GM21529 (cell line): ENCODE measurements around the gene WNT3A.
"Not testable (repeated sequence)": the region's sequence is repeated elsewhere in the genome, so short reads cannot be mapped to it uniquely, and the experiment has no call there.

Experiments
- ATAC-seq: cut with Tn5 transposase; IDR thresholded peaks from one replicate; pipeline ENCODE4 v1.9.1; 2021; ENCODE audit not compliant: unreplicated experiment

The WNT3A gene

GRCh38 chr1:228011721-228012311 is 5.0 kb downstream of the WNT3A start:
- ATAC-seq, result no peak

GRCh38 chr1:228012555-228012954 is 5.8 kb downstream of the WNT3A start:
- ATAC-seq, result no peak

GRCh38 chr1:228013131-228013934 is 6.5 kb downstream of the WNT3A start:
- no peak for ATAC-seq

- no peak for ATAC-seq
These were observed 7.4 kb downstream of the WNT3A start for GRCh38 chr1:228013935-228014930.

GRCh38 chr1:228015276-228016180 is 8.7 kb downstream of the WNT3A start:
- no peak for ATAC-seq

GRCh38 chr1:228016181-228016510 is 9.3 kb downstream of the WNT3A start:
- ATAC-seq, result no peak

GRCh38 chr1:228016653-228017355 is 10.0 kb downstream of the WNT3A start:
- no peak for ATAC-seq

GRCh38 chr1:228017356-228018124 is 10.7 kb downstream of the WNT3A start:
- no peak for ATAC-seq

GRCh38 chr1:228018125-228018398 is 11.3 kb downstream of the WNT3A start:
- ATAC-seq, result no peak

- no peak for ATAC-seq
These were observed 12.3 kb downstream of the WNT3A start for GRCh38 chr1:228018961-228019721.

- not testable (repeated sequence) for ATAC-seq
These were observed 12.9 kb downstream of the WNT3A start for GRCh38 chr1:228019722-228020083.

- no peak for ATAC-seq
These were observed 14.0 kb downstream of the WNT3A start for GRCh38 chr1:228020686-228021354.

- ATAC-seq, result no peak
These were observed 14.7 kb downstream of the WNT3A start for GRCh38 chr1:228021355-228022030.

GRCh38 chr1:228022571-228023293 is 15.9 kb downstream of the WNT3A start:
- ATAC-seq, result no peak

GRCh38 chr1:228023294-228023639 is 16.5 kb downstream of the WNT3A start:
- ATAC-seq, result no peak

- no peak for ATAC-seq
These were observed 22.5 kb downstream of the WNT3A start for GRCh38 chr1:228029281-228029680.
